Astrocyte (in vitro differentiated cells and primary cell): ENCODE measurements around the gene THSD7B.

Experiments used
- EZH2 ChIP-seq: IDR thresholded peaks from 2 replicates; pipeline ENCODE4 v1.6.1; 2012; ENCODE audit warnings: mild to moderate bottlenecking, low read length, inconsistent platforms; ENCODE audit not compliant: insufficient read depth
- TF ChIP-seq, protein P1 (sequence below): IDR thresholded peaks from 2 replicates; pipeline ENCODE4 v1.5.1; 2011; ENCODE audit warnings: low read depth, mild to moderate bottlenecking, inconsistent platforms, low read length, moderate library complexity; ENCODE audit not compliant: insufficient read depth

DNA sequence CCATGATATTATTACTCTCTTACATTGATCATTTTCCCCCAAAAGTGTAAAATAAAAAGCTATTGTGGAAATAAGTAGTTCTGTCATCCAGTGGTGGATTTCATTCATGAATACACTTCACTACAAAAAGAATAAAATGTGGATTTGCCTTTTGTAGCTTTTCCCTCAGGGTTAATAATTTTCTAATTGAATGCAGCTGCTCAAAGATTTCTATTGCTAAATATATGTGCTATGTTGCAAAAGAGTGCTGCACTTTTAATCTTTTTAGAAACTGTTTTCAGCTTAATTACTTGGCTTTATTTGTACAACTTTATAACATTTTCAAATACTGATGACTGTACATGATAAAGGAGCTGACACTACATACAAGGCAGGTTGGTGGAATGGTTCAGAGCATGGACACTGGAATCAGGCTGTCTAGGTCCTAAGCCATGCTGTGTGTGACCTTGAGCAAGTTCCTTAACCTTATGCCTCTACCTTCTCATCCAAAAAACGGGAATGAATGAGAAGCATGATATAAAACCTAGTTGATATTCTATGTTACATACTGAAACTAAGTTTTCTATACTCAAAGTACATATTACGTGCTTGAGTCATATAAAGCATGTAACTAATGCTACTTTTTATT lies 128.8 kb downstream of the THSD7B start:
- TF ChIP-seq, protein P1, sequence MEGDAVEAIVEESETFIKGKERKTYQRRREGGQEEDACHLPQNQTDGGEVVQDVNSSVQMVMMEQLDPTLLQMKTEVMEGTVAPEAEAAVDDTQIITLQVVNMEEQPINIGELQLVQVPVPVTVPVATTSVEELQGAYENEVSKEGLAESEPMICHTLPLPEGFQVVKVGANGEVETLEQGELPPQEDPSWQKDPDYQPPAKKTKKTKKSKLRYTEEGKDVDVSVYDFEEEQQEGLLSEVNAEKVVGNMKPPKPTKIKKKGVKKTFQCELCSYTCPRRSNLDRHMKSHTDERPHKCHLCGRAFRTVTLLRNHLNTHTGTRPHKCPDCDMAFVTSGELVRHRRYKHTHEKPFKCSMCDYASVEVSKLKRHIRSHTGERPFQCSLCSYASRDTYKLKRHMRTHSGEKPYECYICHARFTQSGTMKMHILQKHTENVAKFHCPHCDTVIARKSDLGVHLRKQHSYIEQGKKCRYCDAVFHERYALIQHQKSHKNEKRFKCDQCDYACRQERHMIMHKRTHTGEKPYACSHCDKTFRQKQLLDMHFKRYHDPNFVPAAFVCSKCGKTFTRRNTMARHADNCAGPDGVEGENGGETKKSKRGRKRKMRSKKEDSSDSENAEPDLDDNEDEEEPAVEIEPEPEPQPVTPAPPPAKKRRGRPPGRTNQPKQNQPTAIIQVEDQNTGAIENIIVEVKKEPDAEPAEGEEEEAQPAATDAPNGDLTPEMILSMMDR, result no peak
- no peak for TF ChIP-seq EZH2
